HG02571 (cell line): Measurements from ENCODE around the gene PPP2R5B.
"Not testable (repeated sequence)": the region's sequence is repeated elsewhere in the genome, so short reads cannot be mapped to it uniquely, and the experiment has no call there.

ENCODE experiments used
- ATAC-seq: cut with Tn5 transposase; IDR thresholded peaks from one replicate; pipeline ENCODE4 v1.9.1; 2021; ENCODE audit warnings: mild to moderate bottlenecking, moderate library complexity; ENCODE audit not compliant: unreplicated experiment

Gene PPP2R5B

DNA sequence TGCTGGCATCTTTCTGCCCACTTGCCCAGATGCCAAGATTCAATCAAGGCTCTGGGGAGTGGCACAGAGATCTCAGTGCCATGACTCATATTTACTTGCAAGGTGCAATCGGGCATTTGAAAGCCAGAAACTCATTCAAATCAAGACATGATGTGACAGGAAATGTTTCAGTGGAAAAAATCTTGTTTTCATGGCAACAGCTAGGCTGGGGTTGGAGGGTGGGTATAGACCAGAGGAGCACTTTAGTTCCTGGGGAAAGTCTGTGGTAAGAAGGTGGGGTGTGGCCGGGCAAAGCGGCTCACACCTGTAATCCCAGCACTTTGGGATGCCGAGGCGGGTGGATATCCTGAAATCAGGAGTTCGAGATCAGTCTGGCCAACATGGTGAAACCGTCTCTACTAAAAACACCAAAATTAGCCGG, 46.3 kb downstream of the PPP2R5B start:
- ATAC-seq: no peak

DNA sequence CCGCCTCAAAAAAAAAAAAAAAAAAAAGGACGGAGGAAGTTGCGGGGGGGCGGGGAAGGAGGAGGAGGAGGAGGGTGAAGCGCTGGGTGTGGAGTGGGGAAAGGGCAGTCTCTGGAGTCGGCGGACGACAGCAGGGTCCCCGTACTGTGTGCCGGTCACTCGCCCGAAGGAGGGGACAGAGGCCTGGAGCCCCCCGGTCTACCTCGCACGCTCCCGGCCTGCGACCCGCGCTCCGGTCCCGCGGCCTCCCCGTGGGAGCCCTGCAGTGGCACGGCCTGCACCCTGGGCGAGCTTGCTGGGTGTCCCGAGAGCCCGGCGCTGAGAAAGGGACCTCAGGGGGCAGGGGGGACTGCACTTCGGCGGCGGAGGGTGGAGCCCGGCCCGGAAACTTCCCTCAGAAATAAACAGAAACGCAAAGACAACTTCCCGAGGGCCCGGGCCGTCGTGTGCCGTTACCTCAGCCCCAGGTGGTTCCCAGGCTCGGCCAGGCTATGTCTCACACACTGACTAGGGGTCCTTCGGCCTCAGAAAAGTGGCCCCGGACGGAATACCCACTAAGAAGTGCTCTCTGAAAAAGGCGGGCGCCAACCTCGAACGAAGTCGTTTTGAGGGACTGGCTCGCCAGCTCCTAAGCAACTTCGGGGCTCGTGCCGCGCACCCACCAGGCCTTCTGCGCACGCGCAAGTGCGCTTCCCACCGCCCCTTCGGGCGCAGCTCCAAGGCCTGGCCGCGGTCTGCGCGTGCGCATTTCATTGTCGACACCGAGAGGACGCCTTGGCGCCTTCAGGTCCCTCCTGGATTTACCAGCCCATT, 47.1 kb downstream of the PPP2R5B start, which contains the start of gene MAJIN:
Gene MAJIN, minus strand, starts transcription at position 688 of the 813 bp plus-strand sequence. CDS start 12,703 bp downstream, outside the sequence.
- ATAC-seq: no peak

DNA sequence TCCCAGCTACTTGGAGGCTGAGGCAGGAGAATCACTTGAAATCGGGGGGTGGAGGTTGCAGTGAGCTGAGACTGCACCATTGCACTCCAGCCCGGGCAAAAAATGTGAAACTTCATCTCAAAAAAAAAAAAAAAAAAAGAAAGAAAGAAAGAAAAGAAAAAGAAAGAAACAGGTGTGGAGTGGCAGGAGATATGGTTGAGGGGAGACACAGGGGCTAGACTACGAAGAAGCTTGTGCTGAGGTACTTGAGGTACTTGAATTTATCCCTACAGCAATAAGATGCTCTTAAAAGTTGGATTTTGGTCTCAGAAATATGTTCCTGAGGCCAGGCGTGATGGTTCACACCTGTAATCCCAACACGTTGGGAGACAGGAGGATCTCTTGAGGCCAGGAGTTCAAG, 49.6 kb downstream of the PPP2R5B start:
- ATAC-seq: no peak

DNA sequence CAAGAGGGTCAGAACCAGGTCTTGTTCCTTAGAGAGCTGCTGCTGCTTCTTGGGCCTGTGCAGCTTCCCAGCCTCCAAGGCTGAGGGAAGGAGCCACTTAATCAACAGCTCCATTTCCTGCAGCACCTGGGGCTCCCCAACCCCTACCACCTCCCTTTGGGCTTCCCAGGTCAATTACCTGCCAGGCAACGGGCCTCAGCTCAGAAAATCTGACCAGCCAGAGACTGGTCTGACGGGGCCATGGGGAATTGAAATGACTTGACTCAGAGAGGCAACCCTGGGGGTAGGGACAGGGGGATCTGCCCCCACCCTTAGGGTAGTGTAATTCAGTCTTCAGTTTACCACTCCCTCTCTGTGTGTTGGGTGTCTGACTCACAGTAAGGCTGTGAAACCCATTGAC, 52.2 kb downstream of the PPP2R5B start:
- no peak for ATAC-seq

DNA sequence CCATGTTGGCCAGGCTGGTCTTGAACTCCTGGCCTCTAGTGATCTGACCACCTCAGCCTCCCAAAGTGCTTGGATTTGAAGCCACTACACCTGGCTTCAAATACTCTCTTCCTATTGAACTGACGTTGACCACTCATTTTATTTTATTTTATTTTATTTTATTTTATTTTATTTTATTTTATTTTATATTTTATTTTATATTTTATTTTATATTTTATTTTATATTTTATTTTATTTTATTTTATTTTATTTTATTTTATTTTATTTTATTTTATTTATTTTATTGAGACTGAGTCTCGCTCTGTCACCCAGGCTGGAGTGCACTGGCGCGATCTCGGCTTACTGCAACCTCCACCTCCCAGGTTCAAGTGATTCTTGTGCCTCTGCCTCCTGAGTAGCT, 58.9 kb downstream of the PPP2R5B start:
- not testable (repeated sequence) for ATAC-seq
